ENCODE results near the gene UCN. TPM values are rescaled to one million over a fixed set of nuclear protein-coding genes. Genes with fewer than 3 reads are reported as not detected.
"Not testable (repeated sequence)": the region's sequence is repeated elsewhere in the genome, so short reads cannot be mapped to it uniquely, and the experiment has no call there.

UCN gene
- total RNA-seq, 4 donors from 2014 or later: 1.8 to 6.1 (median 3.3) TPM

- DNase-seq (ENCODE audit: extremely low spot score): no peak
- 69% methylated on average over 1 of the region's 1 CpG for WGBS
- Histone ChIP-seq H3K4me3 (no peak overlapping the region), H3K4me1 (peaks cover 0 to 17% (median 4%) of the 10 kb centered on the region in 4 donors), H3K36me3 (no peaks in the 10 kb centered on the region), H3K27ac (replicated peaks in 1 of 4) (no peak overlapping the region), H3K27me3 (peaks cover 0 to 61% (median 3%) of the 10 kb centered on the region in 4 donors), H3K9me3 (no peaks in the 10 kb centered on the region)
- TF ChIP-seq EP300 (IDR thresholded peaks at IDR 0.05) (no peak), POLR2AphosphoS5 (IDR thresholded peaks at IDR 0.05) (no peak), POLR2A (IDR thresholded peaks at IDR 0.05; ENCODE audit: low read depth) (no peak), CTCF (IDR thresholded peaks at IDR 0.05) (no peak)
- intact Hi-C loops (cut with DNase I): no loop called here
Observed at GRCh38 chr2:27278010-27278409, 30.2 kb downstream of the UCN start.

GRCh38 chr2:27275211-27276150 is 32.8 kb downstream of the UCN start, which contains the start of gene DNAJC5G:
TSS of gene DNAJC5G (plus strand) at chr2:27275433. CDS start at chr2:27276729, 1,296 bp downstream.
- intact Hi-C loops (cut with DNase I): no loop called here
- no peak for DNase-seq (ENCODE audit: extremely low spot score)
- no peak within 1 kb of the TSS for H3K4me3 ChIP-seq
- H3K27ac ChIP-seq (replicated peaks in 1 of 4): no peak within 1 kb of the TSS
- TF ChIP-seq POLR2AphosphoS5 (IDR thresholded peaks at IDR 0.05): no peak
- no peak for TF ChIP-seq EP300 (IDR thresholded peaks at IDR 0.05)
- TF ChIP-seq CTCF (IDR thresholded peaks at IDR 0.05): no peak
- TF ChIP-seq POLR2A (IDR thresholded peaks at IDR 0.05; ENCODE audit: low read depth): no peak
- H3K36me3 ChIP-seq: no peaks in the 10 kb centered on the region
- H3K9me3 ChIP-seq: no peaks in the 10 kb centered on the region
- 83% methylated on average over 38 of the region's 39 CpGs for WGBS
- peaks cover 0 to 56% (median 0%) of the 10 kb centered on the region in 4 donors for H3K27me3 ChIP-seq
- H3K4me1 ChIP-seq: peaks cover 0 to 8% (median 4%) of the 10 kb centered on the region in 4 donors

GRCh38 chr2:27272537-27273522 is 35.4 kb downstream of the UCN start:
- H3K9me3 ChIP-seq; DNase-seq (ENCODE audit: extremely low spot score); H3K4me1 ChIP-seq; H3K4me3 ChIP-seq; intact Hi-C loops (cut with DNase I); H3K27ac ChIP-seq (replicated peaks in 1 of 4); H3K36me3 ChIP-seq: not testable (repeated sequence)
- WGBS: 87% methylated on average over 15 of the region's 15 CpGs
- H3K27me3 ChIP-seq: peaks cover 0 to 63% (median 0%) of the 10 kb centered on the region in 4 donors

GRCh38 chr2:27271631-27272340 is 36.5 kb downstream of the UCN start:
- Histone ChIP-seq H3K36me3 (no peaks in the 10 kb centered on the region), H3K9me3 (no peaks in the 10 kb centered on the region), H3K4me3 (no peak overlapping the region), H3K4me1 (no peaks in the 10 kb centered on the region), H3K27me3 (peaks cover 0 to 63% (median 0%) of the 10 kb centered on the region in 4 donors), H3K27ac (replicated peaks in 1 of 4) (no peak overlapping the region)
- DNase-seq (ENCODE audit: extremely low spot score): no peak
- TF ChIP-seq EP300 (IDR thresholded peaks at IDR 0.05): no peak
- TF ChIP-seq CTCF (IDR thresholded peaks at IDR 0.05): no peak
- no peak for TF ChIP-seq POLR2A (IDR thresholded peaks at IDR 0.05; ENCODE audit: low read depth)
- TF ChIP-seq POLR2AphosphoS5 (IDR thresholded peaks at IDR 0.05): no peak
- intact Hi-C loops (cut with DNase I): no loop called here
- 74% methylated on average over 11 of the region's 11 CpGs for WGBS
